Mucosa of rectum (tissue), 2 donors: ENCODE measurements around the gene CHD6.

Experiments used
- H3K27ac ChIP-seq, 2 donors: one replicate each; pipeline ENCODE4 v1.7.0; 2013; ENCODE audit warnings: inconsistent platforms in 2 of 2, low read depth in 2 of 2, low read length in 2 of 2
- H3K27me3 ChIP-seq, 2 donors: one replicate each; pipeline ENCODE4 v1.7.0; 2013; ENCODE audit warnings: low read length in 2 of 2; ENCODE audit not compliant: control insufficient read depth in 2 of 2, insufficient read depth in 2 of 2
- H3K36me3 ChIP-seq, 2 donors: one replicate each; pipeline ENCODE4 v1.7.0; 2013; ENCODE audit warnings: low read length in 2 of 2; ENCODE audit not compliant: control insufficient read depth in 2 of 2, insufficient read depth in 2 of 2
- H3K4me1 ChIP-seq, 2 donors: one replicate each; pipeline ENCODE4 v1.7.0; 2013; ENCODE audit warnings: low read length in 2 of 2, mild to moderate bottlenecking in 1 of 2; ENCODE audit not compliant: control insufficient read depth in 2 of 2, insufficient read depth in 2 of 2
- H3K4me3 ChIP-seq, 2 donors: one replicate each; pipeline ENCODE4 v1.7.0; 2013; ENCODE audit warnings: low read length in 2 of 2
- H3K9ac ChIP-seq, 2 donors: one replicate each; pipeline ENCODE4 v1.7.0; 2013; ENCODE audit warnings: low read length in 2 of 2, low read depth in 1 of 2, mild to moderate bottlenecking in 1 of 2
- H3K9me3 ChIP-seq, 2 donors: one replicate each; pipeline ENCODE4 v1.7.0; 2013; ENCODE audit warnings: low read length in 2 of 2; ENCODE audit not compliant: control insufficient read depth in 2 of 2
- donor health status: healthy.
- donor health status: Normal muscosa, but diverticular disease.

The CHD6 gene

DNA sequence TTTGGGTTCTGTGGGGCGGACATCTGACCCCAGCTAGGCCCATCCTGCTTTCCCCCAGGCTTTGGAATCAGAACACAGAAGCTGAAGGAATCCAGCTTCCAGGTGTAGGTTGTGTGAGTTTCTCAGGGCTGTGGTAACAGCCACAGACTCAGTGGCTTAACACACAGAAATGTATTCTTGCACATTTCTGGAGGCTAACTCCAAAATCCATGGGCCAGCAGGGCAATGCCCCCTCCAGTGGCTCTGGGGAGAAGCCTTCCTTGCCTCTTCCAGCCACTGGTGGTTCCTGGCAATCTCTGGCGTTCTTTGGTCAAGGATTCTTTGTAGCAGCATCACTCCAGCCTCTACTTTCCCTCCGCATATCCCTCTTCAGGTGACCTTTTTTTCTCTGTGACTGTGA, 250.2 kb downstream of the CHD6 start:
- peaks cover 0 to 5% of the 10 kb centered on the region in 2 donors for H3K4me1 ChIP-seq
- peaks cover 19 to 32% of the 10 kb centered on the region in 2 donors for H3K27me3 ChIP-seq
- H3K27ac ChIP-seq, result no peak overlapping the region
- H3K36me3 ChIP-seq, result no peaks in the 10 kb centered on the region
- no peak overlapping the region for H3K9ac ChIP-seq
- peaks cover 0 to 2% of the 10 kb centered on the region in 2 donors for H3K9me3 ChIP-seq
- no peak overlapping the region for H3K4me3 ChIP-seq

- Histone ChIP-seq H3K27me3 (peaks cover 19 to 32% of the 10 kb centered on the region in 2 donors), H3K9me3 (peaks cover 0 to 2% of the 10 kb centered on the region in 2 donors), H3K27ac (no peak overlapping the region), H3K36me3 (no peaks in the 10 kb centered on the region), H3K9ac (no peak overlapping the region), H3K4me3 (no peak overlapping the region), H3K4me1 (peaks cover 0 to 5% of the 10 kb centered on the region in 2 donors)
Observed at GRCh38 chr20:41367393-41367695, 250.8 kb downstream of the CHD6 start.

- Histone ChIP-seq H3K9me3 (peaks cover 0 to 2% of the 10 kb centered on the region in 2 donors), H3K4me3 (no peak within 1 kb of the TSS), H3K27ac (no peak within 1 kb of the TSS), H3K9ac (no peak within 1 kb of the TSS), H3K27me3 (peaks cover 19 to 32% of the 10 kb centered on the region in 2 donors), H3K4me1 (peaks cover 0 to 5% of the 10 kb centered on the region in 2 donors), H3K36me3 (no peaks in the 10 kb centered on the region)
Observed at GRCh38 chr20:41366546-41367392, 251.4 kb downstream of the CHD6 start, which contains the start of gene EMILIN3. EMILIN3 (minus strand) TSS chr20:41366818; CDS start chr20:41366634, 184 bp downstream.

DNA sequence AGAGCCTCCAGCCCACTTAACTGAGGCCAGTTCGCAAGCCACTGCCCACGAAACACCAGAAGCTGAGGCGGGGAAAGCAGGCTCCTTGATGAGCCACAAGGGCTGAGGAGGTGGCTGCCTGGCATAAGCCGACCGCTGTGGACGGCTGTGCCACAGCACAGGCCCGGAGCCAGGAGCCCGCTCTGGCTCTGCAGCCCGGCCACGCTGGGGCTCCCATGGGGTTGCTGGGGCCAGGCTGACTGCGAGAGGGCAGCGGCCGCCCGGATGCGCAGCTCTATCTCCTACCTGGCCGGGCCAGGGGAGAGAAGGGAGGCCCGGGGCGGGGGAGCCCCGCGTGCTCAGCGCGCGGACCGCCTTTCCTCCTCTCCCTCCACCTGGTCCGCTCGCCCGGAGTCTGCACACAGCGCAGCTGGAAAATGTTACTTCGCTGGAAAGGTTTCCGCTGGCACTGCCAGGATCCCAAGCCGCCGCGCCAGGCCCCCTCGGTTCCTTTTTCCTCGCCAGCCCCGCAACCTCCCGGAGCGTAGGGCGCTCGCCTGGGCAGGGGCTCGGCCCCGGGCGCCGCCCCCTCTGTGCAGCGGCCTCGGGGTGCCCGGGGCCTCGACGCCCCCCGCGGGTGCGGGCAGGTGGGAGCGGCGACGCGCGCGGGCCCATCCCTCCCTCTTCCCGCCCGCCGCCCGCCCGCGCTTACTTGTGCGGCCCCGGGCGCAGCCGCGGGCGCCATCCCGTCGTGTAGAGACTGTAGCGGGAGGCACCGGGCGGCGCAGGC, 252.2 kb downstream of the CHD6 start:
- no peak overlapping the region for H3K4me3 ChIP-seq
- no peak overlapping the region for H3K27ac ChIP-seq
- H3K27me3 ChIP-seq, result peaks cover 19 to 32% of the 10 kb centered on the region in 2 donors
- H3K36me3 ChIP-seq, result no peaks in the 10 kb centered on the region
- no peak overlapping the region for H3K9ac ChIP-seq
- peaks cover 0 to 2% of the 10 kb centered on the region in 2 donors for H3K9me3 ChIP-seq
- H3K4me1 ChIP-seq, result peaks cover 0 to 5% of the 10 kb centered on the region in 2 donors

- Histone ChIP-seq H3K27ac (no peak overlapping the region), H3K9me3 (peaks cover 0 to under 1% of the 10 kb centered on the region in 2 donors), H3K4me3 (no peak overlapping the region), H3K4me1 (peaks cover 0 to 5% of the 10 kb centered on the region in 2 donors), H3K9ac (no peak overlapping the region), H3K27me3 (peaks cover 19 to 32% of the 10 kb centered on the region in 2 donors), H3K36me3 (no peaks in the 10 kb centered on the region)
Observed at GRCh38 chr20:41364967-41365765, 253.0 kb downstream of the CHD6 start.

GRCh38 chr20:41364236-41364855, 253.8 kb downstream of the CHD6 start:
- no peak overlapping the region for H3K4me3 ChIP-seq
- H3K27ac ChIP-seq, result no peak overlapping the region
- peaks cover 19 to 32% of the 10 kb centered on the region in 2 donors for H3K27me3 ChIP-seq
- H3K36me3 ChIP-seq, result no peaks in the 10 kb centered on the region
- peaks cover 0 to 5% of the 10 kb centered on the region in 2 donors for H3K4me1 ChIP-seq
- H3K9me3 ChIP-seq, result no peaks in the 10 kb centered on the region
- no peak overlapping the region for H3K9ac ChIP-seq

DNA sequence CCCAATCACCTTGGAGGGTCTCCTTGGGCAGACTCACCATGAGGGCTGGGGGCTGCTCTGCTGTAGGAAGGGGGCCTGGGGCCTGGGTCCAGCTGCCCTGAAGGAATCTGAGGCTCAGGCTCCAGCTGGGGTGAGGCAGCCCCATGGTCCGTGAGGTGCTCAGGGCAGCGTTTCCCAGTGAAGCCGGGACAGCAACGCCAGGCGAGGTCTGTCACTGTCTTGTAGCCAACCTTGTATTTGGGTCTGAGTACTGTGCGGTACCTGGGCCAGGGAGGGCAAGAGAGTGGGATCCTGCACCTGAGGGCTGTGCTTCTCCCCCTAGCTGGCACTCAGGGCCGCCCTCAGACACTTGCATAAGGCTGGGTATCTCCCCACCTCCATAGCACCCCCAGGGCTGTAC, 254.6 kb downstream of the CHD6 start:
- H3K9ac ChIP-seq, result no peak overlapping the region
- H3K4me1 ChIP-seq, result peaks cover 0 to 5% of the 10 kb centered on the region in 2 donors
- peaks cover 19 to 30% of the 10 kb centered on the region in 2 donors for H3K27me3 ChIP-seq
- no peak overlapping the region for H3K4me3 ChIP-seq
- H3K9me3 ChIP-seq, result no peaks in the 10 kb centered on the region
- H3K27ac ChIP-seq, result no peak overlapping the region
- peaks cover 0 to under 1% of the 10 kb centered on the region in 2 donors for H3K36me3 ChIP-seq

- Histone ChIP-seq H3K9me3 (no peaks in the 10 kb centered on the region), H3K4me3 (no peak overlapping the region), H3K4me1 (peaks cover 0 to 5% of the 10 kb centered on the region in 2 donors), H3K27ac (no peak overlapping the region), H3K27me3 (peaks cover 15 to 26% of the 10 kb centered on the region in 2 donors), H3K9ac (no peak overlapping the region), H3K36me3 (peaks cover 3 to 8% of the 10 kb centered on the region in 2 donors)
Observed at GRCh38 chr20:41362748-41363140, 255.4 kb downstream of the CHD6 start.
